Gastrocnemius medialis (tissue), 4 donors: ENCODE data around the gene PHF20.

Source experiments
- CTCF ChIP-seq, 5 experiments: fragments of 450-650 bp in 3 of 5; fragments of 200-600 bp in 2 of 5; sonication (generic) in 2 of 5; IDR thresholded peaks in 4 of 5; conservative IDR thresholded peaks in 1 of 5; 1 replicate in 4 of 5; 2 replicates in 1 of 5; pipeline ENCODE4 v1.5.1; 2016 to 2019; ENCODE audit warnings: antibody characterized with exemption in 5 of 5, mild to moderate bottlenecking in 3 of 5, moderate library complexity in 3 of 5
- POLR2A ChIP-seq, 2 donors: fragments of 450-650 bp; IDR thresholded peaks; one replicate each; pipeline ENCODE4 v1.6.1; 2017; ENCODE audit warnings: antibody characterized with exemption in 2 of 2, mild to moderate bottlenecking in 2 of 2, moderate library complexity in 2 of 2

GRCh38 chr20:35734374-35734773 is 37.4 kb upstream of the PHF20 start:
- TF ChIP-seq CTCF (IDR thresholded peaks at IDR 0.05 in 4 of 5, conservative IDR thresholded peaks at IDR 0.05 in 1 of 5) (no peak), POLR2A (IDR thresholded peaks at IDR 0.05) (no peak)
